Osteoblast (primary cell): ENCODE measurements around the gene SLBP. TPM values are rescaled to one million over a fixed set of nuclear protein-coding genes. Genes with fewer than 3 reads are reported as not detected.

Experiments used
- DNase-seq: peaks from one replicate; pipeline ENCODE4 v3.0.0; 2011; ENCODE audit warnings: low spot score, mixed read lengths; ENCODE audit not compliant: insufficient read length; ENCODE audit errors: missing footprints
- H2AFZ ChIP-seq: 2 replicates; pipeline ENCODE4 v1.6.0; 2011; ENCODE audit warnings: mild to moderate bottlenecking, low read length
- H3K27ac ChIP-seq: 2 replicates; pipeline ENCODE4 v1.5.1; 2011; ENCODE audit warnings: mild to moderate bottlenecking, low read depth, low read length, moderate library complexity
- H3K27me3 ChIP-seq: 2 replicates; pipeline ENCODE4 v1.6.0; 2012; ENCODE audit warnings: mild to moderate bottlenecking, control low read depth, inconsistent platforms, low read length, moderate library complexity; ENCODE audit not compliant: insufficient read depth
- H3K36me3 ChIP-seq: 2 replicates; pipeline ENCODE4 v1.5.1; 2011; ENCODE audit warnings: mild to moderate bottlenecking, low read length, control low read depth, moderate library complexity; ENCODE audit not compliant: insufficient read depth
- H3K4me1 ChIP-seq: 2 replicates; pipeline ENCODE4 v1.5.1; 2011; ENCODE audit warnings: mild to moderate bottlenecking, low read length, control low read depth, moderate library complexity; ENCODE audit not compliant: insufficient read depth
- H3K4me2 ChIP-seq: 2 replicates; pipeline ENCODE4 v1.6.0; 2011; ENCODE audit warnings: mild to moderate bottlenecking, low read length; ENCODE audit not compliant: insufficient read depth
- H3K4me3 ChIP-seq: fragments of 200-600 bp; sonication (generic); 3 replicates; pipeline ENCODE4 v1.5.1; 2012; ENCODE audit warnings: mild to moderate bottlenecking, low read length, inconsistent platforms; ENCODE audit not compliant: insufficient read depth
- H3K79me2 ChIP-seq: 2 replicates; pipeline ENCODE4 v1.6.0; 2012; ENCODE audit warnings: mild to moderate bottlenecking, low read length, control low read depth, inconsistent platforms; ENCODE audit not compliant: insufficient read depth
- H3K9me3 ChIP-seq: 2 replicates; pipeline ENCODE4 v1.5.1; 2011; ENCODE audit warnings: low read depth, low read length, control low read depth
- H4K20me1 ChIP-seq: 2 replicates; pipeline ENCODE4 v1.6.0; 2012; ENCODE audit warnings: mild to moderate bottlenecking, low read length, control low read depth; ENCODE audit not compliant: insufficient read depth
- total RNA-seq: library from RNA; depleted of rRNA; stranded (reverse); fragments of >200 nt; gene quantifications from 2 replicates; pipeline ENCODE4 v1.2.3, GENCODE V29; 2012
- TF ChIP-seq, protein P1 (sequence below): IDR thresholded peaks from 2 replicates; pipeline ENCODE4 v1.5.1; 2011; ENCODE audit warnings: mild to moderate bottlenecking, low read depth, low read length, moderate library complexity; ENCODE audit errors: extremely low read depth

SLBP gene
- total RNA-seq, 1 donor: 55.7 TPM

DNA sequence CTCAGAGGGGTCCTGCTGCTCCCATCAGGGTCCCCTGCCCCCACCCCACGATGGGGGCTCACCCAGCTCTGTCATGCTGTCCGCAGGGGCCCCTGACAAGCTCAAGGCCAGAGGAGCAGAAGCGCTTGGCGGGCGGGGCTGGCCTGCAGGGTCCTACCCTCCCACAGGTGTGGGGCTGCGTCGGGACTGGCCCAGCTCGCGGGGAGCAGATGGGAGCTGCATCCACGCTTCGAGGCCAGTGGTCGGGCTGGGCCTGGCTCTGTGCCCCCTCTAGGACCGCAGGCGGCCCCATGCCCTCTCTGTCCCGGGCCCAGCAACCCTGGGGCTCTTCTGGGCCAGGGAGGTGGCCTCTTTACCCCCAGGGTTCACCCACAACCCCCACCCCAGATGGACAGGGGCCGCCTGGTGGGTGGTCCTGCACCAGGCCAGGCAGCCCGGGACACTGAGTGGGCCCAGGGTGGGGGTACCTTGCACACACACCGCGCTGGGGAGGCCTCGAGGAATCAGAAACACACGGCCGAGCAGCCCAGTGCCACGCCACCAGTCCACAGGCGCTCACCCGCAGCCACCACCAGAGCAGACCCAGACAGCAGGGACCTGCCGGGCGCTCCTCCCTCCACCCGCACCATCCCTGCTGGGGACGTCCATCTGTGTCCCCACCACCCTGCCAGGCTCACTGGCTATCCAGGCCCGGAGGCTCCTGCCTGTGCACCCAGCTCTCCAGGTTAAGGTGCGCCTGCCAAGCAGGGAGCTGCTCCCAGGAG lies 39.2 kb upstream of the SLBP start:
- no peak overlapping the region for H3K4me2 ChIP-seq
- no peaks in the 10 kb centered on the region for H3K27me3 ChIP-seq
- no peaks in the 10 kb centered on the region for H4K20me1 ChIP-seq
- no peak overlapping the region for H3K27ac ChIP-seq
- no peak overlapping the region for H2AFZ ChIP-seq
- H3K79me2 ChIP-seq: no peaks in the 10 kb centered on the region
- no peaks in the 10 kb centered on the region for H3K9me3 ChIP-seq
- H3K4me1 ChIP-seq: no peaks in the 10 kb centered on the region
- TF ChIP-seq, protein P1, sequence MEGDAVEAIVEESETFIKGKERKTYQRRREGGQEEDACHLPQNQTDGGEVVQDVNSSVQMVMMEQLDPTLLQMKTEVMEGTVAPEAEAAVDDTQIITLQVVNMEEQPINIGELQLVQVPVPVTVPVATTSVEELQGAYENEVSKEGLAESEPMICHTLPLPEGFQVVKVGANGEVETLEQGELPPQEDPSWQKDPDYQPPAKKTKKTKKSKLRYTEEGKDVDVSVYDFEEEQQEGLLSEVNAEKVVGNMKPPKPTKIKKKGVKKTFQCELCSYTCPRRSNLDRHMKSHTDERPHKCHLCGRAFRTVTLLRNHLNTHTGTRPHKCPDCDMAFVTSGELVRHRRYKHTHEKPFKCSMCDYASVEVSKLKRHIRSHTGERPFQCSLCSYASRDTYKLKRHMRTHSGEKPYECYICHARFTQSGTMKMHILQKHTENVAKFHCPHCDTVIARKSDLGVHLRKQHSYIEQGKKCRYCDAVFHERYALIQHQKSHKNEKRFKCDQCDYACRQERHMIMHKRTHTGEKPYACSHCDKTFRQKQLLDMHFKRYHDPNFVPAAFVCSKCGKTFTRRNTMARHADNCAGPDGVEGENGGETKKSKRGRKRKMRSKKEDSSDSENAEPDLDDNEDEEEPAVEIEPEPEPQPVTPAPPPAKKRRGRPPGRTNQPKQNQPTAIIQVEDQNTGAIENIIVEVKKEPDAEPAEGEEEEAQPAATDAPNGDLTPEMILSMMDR: no peak
- no peak for DNase-seq
- no peak overlapping the region for H3K4me3 ChIP-seq
- H3K36me3 ChIP-seq: no peaks in the 10 kb centered on the region

DNA sequence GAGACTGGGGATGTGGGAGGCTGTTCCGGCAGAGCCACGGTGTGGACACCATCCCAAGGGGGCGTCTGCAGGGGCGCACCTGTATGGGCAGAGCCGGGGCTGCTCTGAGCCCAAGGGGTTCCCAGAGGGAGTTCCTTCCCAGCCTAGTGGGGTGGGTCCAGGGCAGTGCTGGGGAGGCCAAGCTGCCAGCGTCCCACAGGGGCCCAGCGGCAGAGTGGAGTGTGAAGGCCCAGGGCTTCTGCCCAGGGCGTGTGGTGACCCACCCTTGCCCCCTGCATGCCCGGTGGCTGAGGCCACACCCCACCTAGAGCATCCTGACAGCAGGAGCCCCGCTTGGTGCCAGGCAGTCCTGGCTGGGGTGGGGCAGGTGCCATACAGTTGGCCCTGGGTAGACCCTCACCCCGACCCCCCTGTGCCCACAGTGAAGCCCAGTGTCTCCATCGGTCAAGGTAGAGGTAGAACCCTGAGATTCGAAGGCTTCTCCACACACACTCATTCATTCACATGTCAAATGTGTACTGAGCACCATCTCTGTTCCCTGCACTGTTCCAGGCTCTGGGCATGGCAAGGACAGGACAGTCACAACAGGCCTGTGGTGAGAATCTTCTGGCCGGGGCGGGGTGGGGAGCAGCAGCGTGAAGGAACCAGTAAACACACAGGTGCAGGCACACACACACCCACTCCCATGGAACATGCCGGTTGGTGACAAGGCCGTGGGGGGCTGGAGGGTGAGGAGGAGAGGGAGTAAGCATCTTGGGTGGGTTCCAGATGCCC lies 38.4 kb upstream of the SLBP start:
- Histone ChIP-seq H4K20me1 (no peaks in the 10 kb centered on the region), H3K27me3 (no peaks in the 10 kb centered on the region)
- DNase-seq: no peak

DNA sequence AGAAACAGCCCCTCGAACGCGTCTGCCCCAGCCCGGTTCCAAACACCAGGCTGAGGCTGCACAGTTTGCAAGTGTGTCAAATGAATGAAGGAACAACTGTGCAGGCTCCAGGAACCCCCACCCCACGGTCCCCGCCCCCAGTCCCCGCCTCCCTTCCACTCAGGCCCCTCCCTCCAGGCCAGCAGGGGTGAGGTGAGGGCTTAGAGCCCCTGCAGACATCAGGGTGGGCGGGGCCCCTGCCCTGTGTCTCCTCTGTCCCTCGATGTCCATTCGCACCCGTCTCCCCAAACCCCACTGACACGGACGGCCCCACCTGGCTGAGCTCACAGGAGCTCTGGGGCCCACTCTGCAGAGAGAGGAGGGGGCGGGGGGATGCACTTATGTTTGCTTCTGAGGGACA lies 37.7 kb upstream of the SLBP start:
- DNase-seq: no peak
- H2AFZ ChIP-seq: no peak overlapping the region
- no peak overlapping the region for H3K4me3 ChIP-seq
- TF ChIP-seq, protein P1: no peak
- H3K4me2 ChIP-seq: no peak overlapping the region
- H3K4me1 ChIP-seq: no peaks in the 10 kb centered on the region
- no peak overlapping the region for H3K27ac ChIP-seq
- no peaks in the 10 kb centered on the region for H3K9me3 ChIP-seq
- H3K27me3 ChIP-seq: no peaks in the 10 kb centered on the region
- H3K36me3 ChIP-seq: no peaks in the 10 kb centered on the region
- H4K20me1 ChIP-seq: no peaks in the 10 kb centered on the region
- no peaks in the 10 kb centered on the region for H3K79me2 ChIP-seq

More for the DNA sequence above, 38.4 kb upstream of the SLBP start:
- H3K9me3 ChIP-seq: no peaks in the 10 kb centered on the region
- no peak overlapping the region for H2AFZ ChIP-seq
- TF ChIP-seq, protein P1: no peak
- H3K4me2 ChIP-seq: no peak overlapping the region
- H3K4me1 ChIP-seq: no peaks in the 10 kb centered on the region
- no peaks in the 10 kb centered on the region for H3K79me2 ChIP-seq
- H3K36me3 ChIP-seq: no peaks in the 10 kb centered on the region
- H3K27ac ChIP-seq: no peak overlapping the region
- H3K4me3 ChIP-seq: no peak overlapping the region

DNA sequence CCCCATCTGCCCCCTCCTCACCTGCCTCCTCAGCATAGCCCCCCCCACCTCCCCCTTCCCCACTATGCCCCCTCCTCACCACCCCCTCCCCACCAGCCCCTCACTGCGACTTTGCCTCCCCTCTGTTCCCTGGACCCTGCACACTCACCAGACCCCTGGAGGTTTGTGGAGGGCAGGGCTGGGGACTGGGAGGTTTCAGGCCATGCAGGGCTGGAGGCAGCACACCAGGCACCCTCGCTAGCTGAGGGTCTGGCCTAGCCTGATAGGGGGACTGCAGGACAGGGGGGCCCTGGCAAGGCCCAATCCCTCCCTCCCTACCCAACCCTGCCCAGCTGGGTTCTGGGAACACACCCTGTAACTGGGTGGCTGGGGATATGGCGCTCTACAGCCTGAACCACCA lies 37.3 kb upstream of the SLBP start:
- no peaks in the 10 kb centered on the region for H3K4me1 ChIP-seq
- no peak overlapping the region for H3K4me3 ChIP-seq
- TF ChIP-seq, protein P1: no peak
- no peaks in the 10 kb centered on the region for H3K9me3 ChIP-seq
- H3K4me2 ChIP-seq: no peak overlapping the region
- H2AFZ ChIP-seq: no peak overlapping the region
- no peaks in the 10 kb centered on the region for H3K27me3 ChIP-seq
- no peaks in the 10 kb centered on the region for H3K36me3 ChIP-seq
- no peak overlapping the region for H3K27ac ChIP-seq
- DNase-seq: no peak
- no peaks in the 10 kb centered on the region for H4K20me1 ChIP-seq
- H3K79me2 ChIP-seq: no peaks in the 10 kb centered on the region
